Measurements from ENCODE around the gene TRIM9. TPM values are rescaled to one million over a fixed set of nuclear protein-coding genes. Genes with fewer than 3 reads are reported as not detected.

The TRIM9 gene
- total RNA-seq, 1 donor from 2014 or later: 1.3 TPM

GRCh38 chr14:50951032-50951431, 143.9 kb downstream of the TRIM9 start:
- H3K27ac ChIP-seq: no peak overlapping the region
- TF ChIP-seq, protein P1, sequence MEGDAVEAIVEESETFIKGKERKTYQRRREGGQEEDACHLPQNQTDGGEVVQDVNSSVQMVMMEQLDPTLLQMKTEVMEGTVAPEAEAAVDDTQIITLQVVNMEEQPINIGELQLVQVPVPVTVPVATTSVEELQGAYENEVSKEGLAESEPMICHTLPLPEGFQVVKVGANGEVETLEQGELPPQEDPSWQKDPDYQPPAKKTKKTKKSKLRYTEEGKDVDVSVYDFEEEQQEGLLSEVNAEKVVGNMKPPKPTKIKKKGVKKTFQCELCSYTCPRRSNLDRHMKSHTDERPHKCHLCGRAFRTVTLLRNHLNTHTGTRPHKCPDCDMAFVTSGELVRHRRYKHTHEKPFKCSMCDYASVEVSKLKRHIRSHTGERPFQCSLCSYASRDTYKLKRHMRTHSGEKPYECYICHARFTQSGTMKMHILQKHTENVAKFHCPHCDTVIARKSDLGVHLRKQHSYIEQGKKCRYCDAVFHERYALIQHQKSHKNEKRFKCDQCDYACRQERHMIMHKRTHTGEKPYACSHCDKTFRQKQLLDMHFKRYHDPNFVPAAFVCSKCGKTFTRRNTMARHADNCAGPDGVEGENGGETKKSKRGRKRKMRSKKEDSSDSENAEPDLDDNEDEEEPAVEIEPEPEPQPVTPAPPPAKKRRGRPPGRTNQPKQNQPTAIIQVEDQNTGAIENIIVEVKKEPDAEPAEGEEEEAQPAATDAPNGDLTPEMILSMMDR (IDR thresholded peaks at IDR 0.05): no peak
- TF ChIP-seq EZH2 (IDR thresholded peaks at IDR 0.05) (no peak), EZH2phosphoT487 (IDR thresholded peaks at IDR 0.05) (no peak)
- no peak overlapping the region for H3K4me3 ChIP-seq
- peaks cover 2% of the 10 kb centered on the region for H3K9me3 Mint-ChIP-seq
- DNase-seq (ENCODE audit: low spot score): no peak
- H3K9me3 ChIP-seq (ENCODE audit: low read depth): no peaks in the 10 kb centered on the region
- H3K36me3 ChIP-seq: no peaks in the 10 kb centered on the region
- H3K27ac Mint-ChIP-seq: no peak overlapping the region
- H3K27me3 ChIP-seq: no peaks in the 10 kb centered on the region
- H3K9ac ChIP-seq: no peak overlapping the region
- no peak overlapping the region for H3K4me2 ChIP-seq
- no peak overlapping the region for H3K4me3 Mint-ChIP-seq
- H2AFZ ChIP-seq (replicated peaks): no peak overlapping the region
- H3K27me3 Mint-ChIP-seq (ENCODE audit: insufficient read depth, low read depth): no peaks in the 10 kb centered on the region
- H3K79me2 ChIP-seq (ENCODE audit: low read depth): no peaks in the 10 kb centered on the region
- no peaks in the 10 kb centered on the region for H4K20me1 ChIP-seq (ENCODE audit: low read depth)
- peaks cover 12% of the 10 kb centered on the region for H3K4me1 Mint-ChIP-seq
- no peaks in the 10 kb centered on the region for H3F3A ChIP-seq (ENCODE audit: low read depth)
- no peaks in the 10 kb centered on the region for H3K4me1 ChIP-seq
- no peaks in the 10 kb centered on the region for H3K36me3 Mint-ChIP-seq

- H3F3A ChIP-seq (ENCODE audit: low read depth): peaks cover 19% of the 10 kb centered on the region
- no peaks in the 10 kb centered on the region for H3K9me3 ChIP-seq (ENCODE audit: low read depth)
- H3K4me1 ChIP-seq: no peaks in the 10 kb centered on the region
- H3K36me3 ChIP-seq: no peaks in the 10 kb centered on the region
- Mint-ChIP-seq H3K4me3 (no peak overlapping the region), H3K4me1 (peaks cover 20% of the 10 kb centered on the region), H3K27ac (no peak overlapping the region), H3K9me3 (no peaks in the 10 kb centered on the region), H3K36me3 (no peaks in the 10 kb centered on the region), H3K27me3 (ENCODE audit: insufficient read depth, low read depth) (peaks cover 2% of the 10 kb centered on the region)
- H3K27me3 ChIP-seq: peaks cover 10% of the 10 kb centered on the region
- no peak overlapping the region for H3K4me2 ChIP-seq
- DNase-seq (ENCODE audit: low spot score): no peak
- H2AFZ ChIP-seq (replicated peaks): no peak overlapping the region
- H3K79me2 ChIP-seq (ENCODE audit: low read depth): no peaks in the 10 kb centered on the region
- no peak overlapping the region for H3K9ac ChIP-seq
- H3K27ac ChIP-seq: no peak overlapping the region
- no peak overlapping the region for H3K4me3 ChIP-seq
- TF ChIP-seq EZH2 (IDR thresholded peaks at IDR 0.05) (no peak), EZH2phosphoT487 (IDR thresholded peaks at IDR 0.05) (no peak)
- H4K20me1 ChIP-seq (ENCODE audit: low read depth): no peaks in the 10 kb centered on the region
These were observed 146.7 kb downstream of the TRIM9 start for GRCh38 chr14:50948205-50948604.

GRCh38 chr14:50947446-50947845, 147.5 kb downstream of the TRIM9 start:
- Histone ChIP-seq H3F3A (ENCODE audit: low read depth) (peaks cover 25% of the 10 kb centered on the region), H2AFZ (replicated peaks) (no peak overlapping the region), H3K9ac (no peak overlapping the region), H4K20me1 (ENCODE audit: low read depth) (no peaks in the 10 kb centered on the region), H3K4me2 (no peak overlapping the region), H3K4me3 (no peak overlapping the region), H3K9me3 (ENCODE audit: low read depth) (no peaks in the 10 kb centered on the region), H3K27me3 (peaks cover 10% of the 10 kb centered on the region), H3K4me1 (no peaks in the 10 kb centered on the region), H3K79me2 (ENCODE audit: low read depth) (peaks cover 2% of the 10 kb centered on the region), H3K27ac (no peak overlapping the region), H3K36me3 (no peaks in the 10 kb centered on the region)
- no peak overlapping the region for H3K27ac Mint-ChIP-seq
- TF ChIP-seq EZH2phosphoT487 (IDR thresholded peaks at IDR 0.05): no peak
- TF ChIP-seq, protein P1 (IDR thresholded peaks at IDR 0.05): no peak
- no peak for TF ChIP-seq EZH2 (IDR thresholded peaks at IDR 0.05)
- DNase-seq (ENCODE audit: low spot score): no peak
- H3K4me1 Mint-ChIP-seq: peaks cover 22% of the 10 kb centered on the region
- H3K36me3 Mint-ChIP-seq: no peaks in the 10 kb centered on the region
- H3K27me3 Mint-ChIP-seq (ENCODE audit: insufficient read depth, low read depth): peaks cover 2% of the 10 kb centered on the region
- H3K9me3 Mint-ChIP-seq: no peaks in the 10 kb centered on the region
- H3K4me3 Mint-ChIP-seq: no peak overlapping the region

- no peak for DNase-seq (ENCODE audit: low spot score)
- H3K27me3 ChIP-seq: peaks cover 10% of the 10 kb centered on the region
- TF ChIP-seq, protein P1 (IDR thresholded peaks at IDR 0.05): no peak
- TF ChIP-seq EZH2phosphoT487 (IDR thresholded peaks at IDR 0.05) (no peak), EZH2 (IDR thresholded peaks at IDR 0.05) (no peak)
- H3F3A ChIP-seq (ENCODE audit: low read depth): peaks cover 25% of the 10 kb centered on the region
- no peaks in the 10 kb centered on the region for H3K36me3 ChIP-seq
- H2AFZ ChIP-seq (replicated peaks): no peak overlapping the region
- Mint-ChIP-seq H3K27me3 (ENCODE audit: insufficient read depth, low read depth) (peaks cover 5% of the 10 kb centered on the region), H3K27ac (no peak overlapping the region), H3K4me1 (peaks cover 18% of the 10 kb centered on the region), H3K36me3 (peaks cover 5% of the 10 kb centered on the region), H3K4me3 (no peak overlapping the region), H3K9me3 (no peaks in the 10 kb centered on the region)
- H3K27ac ChIP-seq: no peak overlapping the region
- no peak overlapping the region for H3K4me3 ChIP-seq
- H3K79me2 ChIP-seq (ENCODE audit: low read depth): peaks cover 3% of the 10 kb centered on the region
- no peaks in the 10 kb centered on the region for H3K9me3 ChIP-seq (ENCODE audit: low read depth)
- H4K20me1 ChIP-seq (ENCODE audit: low read depth): no peaks in the 10 kb centered on the region
- H3K4me1 ChIP-seq: no peaks in the 10 kb centered on the region
- no peak overlapping the region for H3K9ac ChIP-seq
- H3K4me2 ChIP-seq: no peak overlapping the region
These were observed 148.5 kb downstream of the TRIM9 start for GRCh38 chr14:50946234-50946935.

Data from neural progenitor cell (in vitro differentiated cells).